ENCODE data around the gene TRPM5. TPM values are rescaled to one million over a fixed set of nuclear protein-coding genes. Genes with fewer than 3 reads are reported as not detected.

Gene TRPM5
- total RNA-seq, 2 experiments from 2014 or later: not detected

GRCh38 chr11:2417856-2418692, 26.2 kb downstream of the TRPM5 start:
- H3K27ac Mint-ChIP-seq: no peak overlapping the region
- ATAC-seq: no peak
- ChIA-PET POLR2A (no interaction called here), CTCF (interaction anchor here (0.7 to 10.3 kb wide), 7 partner anchors 17 to 223 kb away, joined by 3 to 381 read pairs (median 19); partner anchors contain the start of genes C11orf21, TSPAN32 and TSSC4)
- no peaks in the 10 kb centered on the region for H3K27me3 Mint-ChIP-seq
- peaks cover 2% of the 10 kb centered on the region for H3K4me1 Mint-ChIP-seq (ENCODE audit: low read depth)
- no peak for TF ChIP-seq CTCF (IDR thresholded peaks at IDR 0.05)
- no peak for DNase-seq
- no peaks in the 10 kb centered on the region for H3K9me3 Mint-ChIP-seq
- H3K36me3 Mint-ChIP-seq (ENCODE audit: low read depth): no peaks in the 10 kb centered on the region
- H3K4me3 Mint-ChIP-seq: no peak overlapping the region
- intact Hi-C loops (cut with micrococcal nuclease): loop anchor here (5.0 kb wide), 1 partner anchor 221 kb away; no protein-coding TSS in a partner anchor

- Mint-ChIP-seq H3K4me3 (no peak overlapping the region), H3K27ac (no peak overlapping the region), H3K36me3 (ENCODE audit: low read depth) (no peaks in the 10 kb centered on the region), H3K9me3 (no peaks in the 10 kb centered on the region), H3K27me3 (no peaks in the 10 kb centered on the region), H3K4me1 (ENCODE audit: low read depth) (peaks cover 2% of the 10 kb centered on the region)
- CTCF ChIA-PET: interaction anchor here (1.2 to 10.3 kb wide), 3 partner anchors 16 to 113 kb away, joined by 3 to 381 read pairs (median 5); partner anchors contain the start of genes C11orf21, TSPAN32 and TSSC4
- ATAC-seq: no peak
- no peak for DNase-seq
- intact Hi-C loops (cut with micrococcal nuclease): loop anchor here (5.0 kb wide), 1 partner anchor 219 kb away; no protein-coding TSS in a partner anchor
- POLR2A ChIA-PET: interaction anchor here (0.6 kb wide), 1 partner anchor 40 kb away, joined by 5 read pairs; no protein-coding TSS in a partner anchor
- no peak for TF ChIP-seq CTCF (IDR thresholded peaks at IDR 0.05)
Observed at GRCh38 chr11:2416765-2417164, 27.5 kb downstream of the TRPM5 start.

GRCh38 chr11:2415601-2416380, 28.5 kb downstream of the TRPM5 start:
- DNase-seq (no peak), ATAC-seq (no peak)
- Mint-ChIP-seq H3K36me3 (ENCODE audit: low read depth) (no peaks in the 10 kb centered on the region), H3K4me1 (ENCODE audit: low read depth) (peaks cover 2% of the 10 kb centered on the region), H3K9me3 (no peaks in the 10 kb centered on the region), H3K27me3 (no peaks in the 10 kb centered on the region), H3K4me3 (no peak overlapping the region), H3K27ac (no peak overlapping the region)
- CTCF ChIA-PET: interaction anchor here (1.0 to 1.6 kb wide), 2 partner anchors 110 to 111 kb away, joined by 4 to 5 read pairs; no protein-coding TSS in a partner anchor
- peak; percentile 27 for TF ChIP-seq CTCF (IDR thresholded peaks at IDR 0.05)
- POLR2A ChIA-PET: no interaction called here
- intact Hi-C loops (cut with micrococcal nuclease): loop anchor here (5.0 kb wide), 1 partner anchor 218 kb away; no protein-coding TSS in a partner anchor

- H3K36me3 Mint-ChIP-seq (ENCODE audit: low read depth): no peaks in the 10 kb centered on the region
- no peak overlapping the region for H3K27ac Mint-ChIP-seq
- POLR2A ChIA-PET: no interaction called here
- ATAC-seq (no peak), DNase-seq (no peak)
- no peak overlapping the region for H3K4me3 Mint-ChIP-seq
- H3K9me3 Mint-ChIP-seq: no peaks in the 10 kb centered on the region
- intact Hi-C loops (cut with micrococcal nuclease): loop anchor here (5.0 kb wide), 1 partner anchor 218 kb away; no protein-coding TSS in a partner anchor
- CTCF ChIA-PET: interaction anchor here (1.0 to 1.6 kb wide), 2 partner anchors 109 to 110 kb away, joined by 4 to 5 read pairs; no protein-coding TSS in a partner anchor
- peaks cover 2% of the 10 kb centered on the region for H3K4me1 Mint-ChIP-seq (ENCODE audit: low read depth)
- TF ChIP-seq CTCF (IDR thresholded peaks at IDR 0.05): no peak
- no peaks in the 10 kb centered on the region for H3K27me3 Mint-ChIP-seq
Observed at GRCh38 chr11:2415171-2415570, 29.1 kb downstream of the TRPM5 start.

All from activated CD8-positive, alpha-beta T cell treated with anti-CD3 and anti-CD28 coated beads for 36 hours (primary cell).